ENCODE data around the gene PNMA1.

DNA sequence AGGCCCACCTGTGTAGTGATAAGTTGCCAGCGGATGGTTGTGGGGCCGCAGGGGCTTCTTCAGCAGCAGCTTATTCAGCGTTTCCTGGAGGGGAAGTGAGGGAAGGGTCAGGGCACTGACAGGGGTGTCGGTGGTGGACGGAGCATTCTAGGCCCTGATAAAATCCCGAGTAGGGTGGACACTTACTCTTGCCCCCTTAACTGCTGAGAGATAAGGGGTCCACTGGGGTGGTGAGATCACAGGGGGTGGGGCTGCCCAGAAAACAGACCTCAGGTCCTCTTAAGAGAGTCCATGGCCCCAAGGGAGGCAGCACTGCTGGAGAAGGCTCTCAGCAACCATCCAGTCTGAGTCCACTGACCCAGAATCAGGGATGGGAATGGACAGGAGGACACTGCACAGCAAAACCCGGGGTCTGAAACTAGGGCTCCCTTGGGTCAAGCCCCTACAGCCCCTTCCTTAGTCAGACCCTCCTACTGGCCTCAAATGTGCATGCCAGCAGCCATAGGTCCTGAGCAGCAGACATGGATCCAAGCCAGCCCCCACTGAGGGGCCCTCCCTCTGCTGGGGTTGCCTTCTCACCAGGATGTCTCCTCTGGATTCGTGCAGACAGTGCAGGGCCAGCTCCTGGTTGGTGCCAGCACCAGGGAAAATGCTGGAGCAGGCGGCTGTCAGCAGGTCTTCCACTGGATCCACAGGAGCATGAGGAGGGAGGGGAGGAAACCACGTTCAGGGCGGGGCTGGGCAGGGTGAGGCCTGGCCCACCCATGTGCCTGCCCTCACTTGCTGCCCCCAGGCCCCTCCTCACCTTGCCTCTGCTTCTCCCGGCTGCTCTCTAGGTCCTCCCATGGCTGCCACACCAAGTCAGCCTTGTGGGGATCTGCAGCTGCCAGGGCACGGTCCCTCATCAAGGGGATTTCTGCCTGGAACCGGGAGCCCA lies 12.1 kb upstream of the PNMA1 start:
- TF ChIP-seq, protein P1, sequence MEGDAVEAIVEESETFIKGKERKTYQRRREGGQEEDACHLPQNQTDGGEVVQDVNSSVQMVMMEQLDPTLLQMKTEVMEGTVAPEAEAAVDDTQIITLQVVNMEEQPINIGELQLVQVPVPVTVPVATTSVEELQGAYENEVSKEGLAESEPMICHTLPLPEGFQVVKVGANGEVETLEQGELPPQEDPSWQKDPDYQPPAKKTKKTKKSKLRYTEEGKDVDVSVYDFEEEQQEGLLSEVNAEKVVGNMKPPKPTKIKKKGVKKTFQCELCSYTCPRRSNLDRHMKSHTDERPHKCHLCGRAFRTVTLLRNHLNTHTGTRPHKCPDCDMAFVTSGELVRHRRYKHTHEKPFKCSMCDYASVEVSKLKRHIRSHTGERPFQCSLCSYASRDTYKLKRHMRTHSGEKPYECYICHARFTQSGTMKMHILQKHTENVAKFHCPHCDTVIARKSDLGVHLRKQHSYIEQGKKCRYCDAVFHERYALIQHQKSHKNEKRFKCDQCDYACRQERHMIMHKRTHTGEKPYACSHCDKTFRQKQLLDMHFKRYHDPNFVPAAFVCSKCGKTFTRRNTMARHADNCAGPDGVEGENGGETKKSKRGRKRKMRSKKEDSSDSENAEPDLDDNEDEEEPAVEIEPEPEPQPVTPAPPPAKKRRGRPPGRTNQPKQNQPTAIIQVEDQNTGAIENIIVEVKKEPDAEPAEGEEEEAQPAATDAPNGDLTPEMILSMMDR (IDR thresholded peaks at IDR 0.05; ENCODE audit: poor library complexity, severe bottlenecking): no peak
- TF ChIP-seq POLR2AphosphoS5 (IDR thresholded peaks at IDR 0.05): no peak
- TF ChIP-seq EP300 (conservative IDR thresholded peaks at IDR 0.05; ENCODE audit: poor library complexity, severe bottlenecking): no peak
- no peak for TF ChIP-seq EZH2 (IDR thresholded peaks at IDR 0.05; ENCODE audit: borderline replicate concordance, insufficient read depth, low read length, poor library complexity, severe bottlenecking)
- TF ChIP-seq, protein P2, sequence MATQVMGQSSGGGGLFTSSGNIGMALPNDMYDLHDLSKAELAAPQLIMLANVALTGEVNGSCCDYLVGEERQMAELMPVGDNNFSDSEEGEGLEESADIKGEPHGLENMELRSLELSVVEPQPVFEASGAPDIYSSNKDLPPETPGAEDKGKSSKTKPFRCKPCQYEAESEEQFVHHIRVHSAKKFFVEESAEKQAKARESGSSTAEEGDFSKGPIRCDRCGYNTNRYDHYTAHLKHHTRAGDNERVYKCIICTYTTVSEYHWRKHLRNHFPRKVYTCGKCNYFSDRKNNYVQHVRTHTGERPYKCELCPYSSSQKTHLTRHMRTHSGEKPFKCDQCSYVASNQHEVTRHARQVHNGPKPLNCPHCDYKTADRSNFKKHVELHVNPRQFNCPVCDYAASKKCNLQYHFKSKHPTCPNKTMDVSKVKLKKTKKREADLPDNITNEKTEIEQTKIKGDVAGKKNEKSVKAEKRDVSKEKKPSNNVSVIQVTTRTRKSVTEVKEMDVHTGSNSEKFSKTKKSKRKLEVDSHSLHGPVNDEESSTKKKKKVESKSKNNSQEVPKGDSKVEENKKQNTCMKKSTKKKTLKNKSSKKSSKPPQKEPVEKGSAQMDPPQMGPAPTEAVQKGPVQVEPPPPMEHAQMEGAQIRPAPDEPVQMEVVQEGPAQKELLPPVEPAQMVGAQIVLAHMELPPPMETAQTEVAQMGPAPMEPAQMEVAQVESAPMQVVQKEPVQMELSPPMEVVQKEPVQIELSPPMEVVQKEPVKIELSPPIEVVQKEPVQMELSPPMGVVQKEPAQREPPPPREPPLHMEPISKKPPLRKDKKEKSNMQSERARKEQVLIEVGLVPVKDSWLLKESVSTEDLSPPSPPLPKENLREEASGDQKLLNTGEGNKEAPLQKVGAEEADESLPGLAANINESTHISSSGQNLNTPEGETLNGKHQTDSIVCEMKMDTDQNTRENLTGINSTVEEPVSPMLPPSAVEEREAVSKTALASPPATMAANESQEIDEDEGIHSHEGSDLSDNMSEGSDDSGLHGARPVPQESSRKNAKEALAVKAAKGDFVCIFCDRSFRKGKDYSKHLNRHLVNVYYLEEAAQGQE (IDR thresholded peaks at IDR 0.05; ENCODE audit: borderline replicate concordance): no peak
- no peak for TF ChIP-seq MXI1 (conservative IDR thresholded peaks at IDR 0.05; ENCODE audit: poor library complexity, severe bottlenecking)
